GM12875 (cell line): ENCODE results near the gene TRIP13.
"Not testable (repeated sequence)": the region's sequence is repeated elsewhere in the genome, so short reads cannot be mapped to it uniquely, and the experiment has no call there.

ENCODE experiments used
- H3K4me3 ChIP-seq: one replicate; pipeline ENCODE4 v1.5.1; 2011; ENCODE audit warnings: low read depth, low read length, control low read depth
- CTCF ChIP-seq: IDR thresholded peaks from 2 replicates; pipeline ENCODE4 v1.5.1; 2011; ENCODE audit warnings: low read depth, mild to moderate bottlenecking, control low read depth, inconsistent platforms, low read length, moderate library complexity, borderline replicate concordance; ENCODE audit not compliant: insufficient read depth

TRIP13 gene

GRCh38 chr5:892394-893136 lies at the start of gene TRIP13, which contains the start of gene BRD9:
TSS of gene TRIP13 (plus strand) at chr5:892884. CDS start at chr5:892999, 115 bp downstream.
TSS of gene BRD9 (minus strand) at chr5:892801. CDS start at chr5:892657, 144 bp downstream.
- TF ChIP-seq CTCF, result no peak
- peak within 1 kb of the TSS; percentile 74 for H3K4me3 ChIP-seq

DNA sequence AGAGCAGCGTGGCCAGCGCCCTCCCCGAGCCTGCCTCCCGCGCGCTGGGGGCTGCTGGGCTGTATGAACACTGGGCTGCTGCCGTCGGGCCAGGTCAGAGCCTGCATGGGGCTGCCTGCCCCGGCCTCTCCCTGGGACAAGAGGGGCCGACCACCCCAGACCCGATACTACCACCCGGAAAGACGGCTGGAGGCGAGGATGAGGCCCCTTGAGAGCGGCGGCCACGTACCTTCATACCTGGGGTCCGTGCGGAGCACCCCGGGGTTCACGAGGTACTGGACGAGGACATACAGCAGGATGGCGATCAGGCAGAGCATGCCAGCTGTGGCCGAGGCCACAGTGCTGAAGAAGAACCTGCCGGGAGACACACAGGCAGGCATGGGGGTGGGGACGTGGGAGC lies 49.3 kb upstream of the TRIP13 start:
- H3K4me3 ChIP-seq, result not testable (repeated sequence)

DNA sequence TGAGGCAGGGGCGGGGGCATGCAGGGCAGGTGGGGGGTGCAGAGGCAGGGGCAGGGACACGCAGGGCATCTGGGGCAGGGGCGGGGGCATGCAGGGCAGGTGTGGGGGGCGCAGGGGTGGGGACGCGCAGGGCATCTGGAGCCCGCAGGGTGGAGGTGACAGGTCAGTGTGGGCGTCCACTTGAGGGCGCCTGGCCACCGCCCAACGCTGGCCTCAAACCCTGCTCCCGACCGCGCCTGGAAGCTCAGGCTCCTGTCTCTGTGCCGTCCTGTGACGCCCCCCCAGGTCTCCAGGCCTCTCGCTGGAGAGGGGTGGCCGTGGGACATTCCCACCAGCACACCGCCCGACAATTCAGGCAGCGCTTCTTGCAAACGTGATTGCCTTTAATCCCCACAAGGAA lies 48.8 kb upstream of the TRIP13 start:
- H3K4me3 ChIP-seq, result not testable (repeated sequence)

GRCh38 chr5:844426-844825 lies 48.3 kb upstream of the TRIP13 start:
- H3K4me3 ChIP-seq, result not testable (repeated sequence)

- H3K4me3 ChIP-seq, result not testable (repeated sequence)
Observed at GRCh38 chr5:845031-845675, 47.5 kb upstream of the TRIP13 start.

DNA sequence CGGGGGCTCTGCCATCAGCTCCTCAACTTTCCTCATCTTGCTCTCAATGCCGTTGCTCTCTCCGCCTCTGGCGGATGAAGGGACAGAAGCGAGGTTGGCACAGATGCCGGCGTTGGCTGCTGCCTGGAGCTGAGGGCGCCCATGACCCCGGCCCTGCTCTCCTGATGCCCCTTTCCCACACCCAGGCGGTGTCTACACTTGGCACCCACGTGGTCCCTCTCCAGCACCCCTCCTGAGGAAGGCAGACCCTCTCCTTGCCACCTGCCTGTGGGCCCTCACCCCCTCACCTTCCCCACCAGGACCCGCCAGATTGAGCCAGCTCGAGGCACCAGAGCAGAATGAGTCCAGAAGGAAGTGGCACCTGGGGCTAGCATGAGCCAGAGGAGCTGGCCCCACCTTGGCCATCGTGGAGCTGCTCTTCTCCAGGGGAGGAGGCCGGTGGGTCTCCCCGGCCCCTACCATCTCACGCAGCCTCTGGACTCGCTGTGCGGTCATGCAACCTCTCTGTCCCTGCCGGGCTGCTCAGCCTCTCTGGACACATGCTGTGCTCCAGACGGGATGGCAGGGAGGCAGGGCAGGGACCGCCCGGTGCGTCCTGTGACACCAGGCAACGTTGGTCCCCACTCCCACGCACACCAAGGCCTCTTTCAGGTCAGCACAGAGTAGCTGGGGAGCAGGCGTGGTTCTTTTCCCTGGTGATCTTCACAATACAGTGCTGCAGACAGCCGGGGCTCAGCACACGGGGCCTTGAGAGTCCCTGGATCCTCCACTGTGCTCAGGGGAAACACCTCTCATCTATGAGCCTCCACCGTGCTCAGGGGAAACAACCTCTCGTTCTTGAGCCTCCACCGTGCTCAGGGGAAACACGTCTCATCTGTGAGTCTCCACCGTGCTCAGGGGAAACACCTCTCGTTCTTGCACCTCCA lies 46.7 kb upstream of the TRIP13 start:
- H3K4me3 ChIP-seq, result not testable (repeated sequence)

GRCh38 chr5:846602-847091 lies 46.0 kb upstream of the TRIP13 start:
- not testable (repeated sequence) for H3K4me3 ChIP-seq

- not testable (repeated sequence) for H3K4me3 ChIP-seq
Observed at GRCh38 chr5:847212-847611, 45.5 kb upstream of the TRIP13 start.

DNA sequence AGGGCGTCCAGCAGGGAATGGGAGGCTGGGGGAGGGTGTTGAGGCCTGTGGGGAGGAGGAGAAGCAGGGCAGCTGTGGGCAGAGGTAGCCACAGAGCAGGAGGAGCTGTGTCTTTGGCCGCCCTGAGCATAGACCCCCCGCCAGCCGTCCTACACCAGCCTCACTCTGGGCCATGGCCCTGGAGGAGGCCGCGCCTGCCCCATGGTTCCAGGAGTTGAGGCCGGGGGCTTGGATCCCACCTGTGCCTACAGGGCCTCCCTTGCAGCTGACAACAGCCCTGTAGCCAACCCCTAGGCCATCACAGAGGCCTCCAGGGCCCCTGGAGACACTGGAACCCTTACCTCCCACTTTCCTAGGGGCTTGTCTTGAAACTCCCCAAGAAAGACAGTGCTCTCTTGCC lies 44.9 kb upstream of the TRIP13 start:
- H3K4me3 ChIP-seq, result not testable (repeated sequence)

DNA sequence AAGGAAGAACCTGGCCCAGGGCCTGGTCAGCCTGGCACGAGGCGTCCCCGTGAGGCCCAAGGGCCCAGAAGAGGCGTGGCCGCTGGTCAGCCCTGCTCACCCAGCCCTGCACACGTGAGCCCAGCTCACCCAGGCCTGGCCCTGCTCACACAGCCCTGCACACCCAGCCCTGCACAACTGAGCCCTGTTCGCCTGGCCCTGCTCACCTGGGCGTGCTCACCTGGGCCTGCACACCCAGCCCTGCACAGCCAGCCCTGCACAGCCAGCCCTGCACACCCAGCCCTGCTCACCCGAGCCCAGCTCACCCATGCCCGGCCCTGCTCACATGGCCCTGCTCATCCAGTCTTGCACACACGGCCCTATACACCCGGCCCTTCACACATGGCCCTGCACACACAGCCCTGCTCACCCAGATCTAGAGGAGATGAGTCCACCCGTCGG lies 44.0 kb upstream of the TRIP13 start:
- no peak for TF ChIP-seq CTCF
- H3K4me3 ChIP-seq, result no peak overlapping the region

GRCh38 chr5:849651-850301 lies 42.9 kb upstream of the TRIP13 start:
- no peak for TF ChIP-seq CTCF
- H3K4me3 ChIP-seq, result no peak overlapping the region
